ENCODE measurements around the gene ACTG1.

Gene ACTG1

GRCh38 chr17:81512562-81513371 is at the start of gene ACTG1:
Gene ACTG1, minus strand, starts transcription at chr17:81512799. Its CDS starts 445 bp downstream, at chr17:81512354.
- peak within 1 kb of the TSS; percentile 95 for H3K4me3 ChIP-seq (ENCODE audit: low read depth, low read length)
- TF ChIP-seq CTCF (IDR thresholded peaks at IDR 0.05; ENCODE audit: control insufficient read depth, extremely low read depth, insufficient read depth), result no peak
- DNase-seq (ENCODE audit: low read depth), result peak; percentile 55

GRCh38 chr17:81561494-81561885 is 48.9 kb upstream of the ACTG1 start:
- TF ChIP-seq CTCF (IDR thresholded peaks at IDR 0.05; ENCODE audit: control insufficient read depth, extremely low read depth, insufficient read depth), result no peak
- DNase-seq (ENCODE audit: low read depth), result no peak
- H3K4me3 ChIP-seq (ENCODE audit: low read depth, low read length), result no peak overlapping the region

DNA sequence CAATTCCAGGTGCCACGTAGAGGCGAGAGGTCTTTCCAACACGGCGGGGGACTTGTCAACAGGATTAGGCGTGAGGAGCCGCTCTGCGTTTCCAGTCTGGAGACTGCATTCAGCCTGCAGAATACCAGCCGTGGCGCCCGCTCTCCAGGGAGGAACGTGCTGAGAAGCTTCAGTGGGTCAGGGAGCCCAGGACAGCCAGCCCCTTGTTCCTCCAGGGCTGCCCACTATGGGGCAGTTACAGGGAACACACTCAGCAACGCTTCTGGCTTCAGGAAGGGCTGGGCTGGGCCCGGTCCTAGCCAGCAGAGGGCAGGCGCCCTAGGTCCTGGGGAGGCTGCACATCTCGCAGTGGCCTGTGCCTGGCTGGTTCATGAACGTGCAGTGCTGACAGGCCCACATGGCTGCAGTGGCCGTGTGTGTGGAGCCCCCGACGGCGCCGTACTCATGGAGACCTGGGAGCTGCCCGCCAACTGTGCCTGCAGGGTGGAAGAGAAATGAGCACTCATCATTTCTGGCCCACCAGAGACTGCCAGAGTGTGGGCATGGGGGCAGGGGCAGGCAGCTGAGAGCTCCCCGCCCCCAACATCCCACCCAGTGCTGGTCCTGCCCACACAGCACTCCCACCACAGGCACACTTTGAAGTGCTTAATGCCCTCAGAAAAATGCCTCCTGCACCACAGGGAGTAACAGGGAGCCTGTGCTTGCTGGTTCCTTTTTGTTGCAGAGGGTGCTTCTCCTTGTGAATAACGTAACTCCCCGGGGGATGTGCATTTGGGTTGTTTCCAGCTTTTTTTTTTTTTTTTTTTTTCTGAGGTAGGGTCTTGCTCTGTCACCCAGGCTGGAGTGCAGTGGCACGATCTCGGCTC is 46.6 kb upstream of the ACTG1 start:
- TF ChIP-seq CTCF (IDR thresholded peaks at IDR 0.05; ENCODE audit: control insufficient read depth, extremely low read depth, insufficient read depth), result 0 out of 2 replicates have a peak, but pooled peaks have one; percentile 16
- H3K4me3 ChIP-seq (ENCODE audit: low read depth, low read length), result no peak overlapping the region
- no peak for DNase-seq (ENCODE audit: low read depth)

DNA sequence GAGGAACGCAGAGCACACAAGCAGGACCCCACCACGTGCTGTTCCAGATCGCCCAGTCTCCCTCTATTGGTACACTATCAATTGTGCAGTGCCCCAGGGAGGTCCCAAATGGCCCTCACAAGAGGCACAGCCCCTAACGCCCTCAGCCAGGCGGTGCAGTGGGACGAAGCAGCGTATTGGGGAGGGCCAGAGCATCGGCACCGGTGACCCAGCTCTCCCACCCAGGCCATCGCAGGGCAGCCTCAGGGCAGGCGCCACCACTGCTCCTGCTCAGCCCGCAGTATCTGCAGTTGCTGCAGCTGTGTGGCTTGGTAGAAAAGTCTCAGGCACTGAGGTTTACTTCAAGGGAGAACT is 45.5 kb upstream of the ACTG1 start:
- no peak for TF ChIP-seq CTCF (IDR thresholded peaks at IDR 0.05; ENCODE audit: control insufficient read depth, extremely low read depth, insufficient read depth)
- no peak overlapping the region for H3K4me3 ChIP-seq (ENCODE audit: low read depth, low read length)
- no peak for DNase-seq (ENCODE audit: low read depth)

GRCh38 chr17:81557276-81558114 is 44.9 kb upstream of the ACTG1 start:
- DNase-seq (ENCODE audit: low read depth), result no peak
- no peak overlapping the region for H3K4me3 ChIP-seq (ENCODE audit: low read depth, low read length)
- no peak for TF ChIP-seq CTCF (IDR thresholded peaks at IDR 0.05; ENCODE audit: control insufficient read depth, extremely low read depth, insufficient read depth)

DNA sequence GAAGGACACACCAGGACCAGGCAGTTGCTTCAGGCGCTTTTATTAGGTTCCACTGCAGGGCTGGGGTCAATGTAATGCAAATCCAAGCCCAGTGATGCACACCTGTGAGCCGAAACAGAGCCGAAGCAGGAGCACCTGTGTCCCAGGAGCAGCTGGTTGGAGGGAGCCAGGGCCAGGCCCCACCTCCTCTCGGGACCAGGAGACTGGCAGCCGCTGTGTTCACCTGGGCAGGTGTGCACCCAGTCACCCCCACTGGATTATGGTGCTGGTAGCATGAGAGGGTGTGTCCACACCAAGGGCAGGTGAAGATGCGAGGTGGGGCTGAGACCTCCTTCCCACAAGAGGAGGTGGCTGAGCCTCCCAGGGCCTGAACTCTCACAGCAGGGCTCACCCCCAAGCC is 44.3 kb upstream of the ACTG1 start:
- no peak overlapping the region for H3K4me3 ChIP-seq (ENCODE audit: low read depth, low read length)
- no peak for TF ChIP-seq CTCF (IDR thresholded peaks at IDR 0.05; ENCODE audit: control insufficient read depth, extremely low read depth, insufficient read depth)
- DNase-seq (ENCODE audit: low read depth), result no peak
